Sigmoid colon (tissue), 3 donors: ENCODE results near the gene CDIP1.

Experiments
- CTCF ChIP-seq, 4 experiments: fragments of 450-650 bp in 3 of 4; fragments of 200-600 bp in 1 of 4; IDR thresholded peaks; one replicate each; pipeline ENCODE4 v1.5.1; 2016 to 2019; ENCODE audit warnings: antibody characterized with exemption in 4 of 4, mild to moderate bottlenecking in 3 of 4, moderate library complexity in 2 of 4
- POLR2A ChIP-seq, 2 donors: fragments of 450-650 bp; IDR thresholded peaks; one replicate each; pipeline ENCODE4 v1.6.1; 2016; ENCODE audit warnings: antibody characterized with exemption in 2 of 2, mild to moderate bottlenecking in 2 of 2, moderate library complexity in 2 of 2

- no peak for TF ChIP-seq CTCF (IDR thresholded peaks at IDR 0.05)
- no peak for TF ChIP-seq POLR2A (IDR thresholded peaks at IDR 0.05)
Measured at GRCh38 chr16:4486126-4486893, 52.3 kb downstream of the CDIP1 start.
